CD4-positive, alpha-beta T cell (primary cell): ENCODE measurements around the gene XYLT1. TPM values are rescaled to one million over a fixed set of nuclear protein-coding genes. Genes with fewer than 3 reads are reported as not detected.

Source experiments
- ATAC-seq: fragments of 200-7000 bp; cut with Tn5 transposase; one replicate; pipeline ENCODE4 v1.10.0; 2022; ENCODE audit warnings: mild to moderate bottlenecking; ENCODE audit not compliant: poor library complexity
- CTCF ChIA-PET: fragments of 350-600 bp; sonication (Branson Sonifier 250); formaldehyde crosslinking; loops from one replicate; lab custom pipeline; 2021; ENCODE audit warnings: antibody characterized with exemption, inconsistent platforms; lab: Charles Lee
- POLR2A ChIA-PET: fragments of 350-600 bp; sonication (Branson Sonifier 250); formaldehyde crosslinking; loops from one replicate; lab custom pipeline; 2021; ENCODE audit warnings: antibody characterized with exemption, inconsistent platforms; lab: Charles Lee
- DNase-seq, 14 experiments: peaks; one replicate each; pipeline ENCODE4 v3.0.0-alpha.2; 2013 to 2020; ENCODE audit warnings: mixed read lengths in 2 of 14
- H3K27ac ChIP-seq, 2 donors: one replicate each; pipeline versions ENCODE4 v1.5.1 to v1.7.0; 2013; ENCODE audit warnings: low read length in 2 of 2, low read depth in 1 of 2, mild to moderate bottlenecking in 1 of 2
- H3K27me3 ChIP-seq, 2 experiments: 1 replicate in 1 of 2; 2 replicates in 1 of 2; pipeline versions ENCODE4 v1.6.1 to v1.7.0; 2013; ENCODE audit warnings: low read length in 2 of 2, control low read depth in 1 of 2, mild to moderate bottlenecking in 1 of 2, moderate library complexity in 1 of 2; ENCODE audit not compliant: insufficient read depth in 2 of 2, control insufficient read depth in 1 of 2
- H3K36me3 ChIP-seq: one replicate; pipeline ENCODE4 v1.6.1; 2013; ENCODE audit warnings: low read length, control low read depth; ENCODE audit not compliant: insufficient read depth
- H3K4me1 ChIP-seq: one replicate; pipeline ENCODE4 v1.6.1; 2013; ENCODE audit warnings: low read length, control low read depth; ENCODE audit not compliant: insufficient read depth
- H3K4me3 ChIP-seq: one replicate; pipeline ENCODE4 v1.5.1; 2013; ENCODE audit warnings: mild to moderate bottlenecking, low read length, moderate library complexity
- H3K9me3 ChIP-seq, 2 experiments: 1 replicate in 1 of 2; 2 replicates in 1 of 2; pipeline versions ENCODE4 v1.6.1 to v1.7.0; 2013; ENCODE audit warnings: low read length in 2 of 2, mild to moderate bottlenecking in 2 of 2, control low read depth in 1 of 2, moderate library complexity in 1 of 2; ENCODE audit not compliant: control insufficient read depth in 1 of 2, insufficient read depth in 1 of 2
- H3K27ac Mint-ChIP-seq: one replicate; pipeline ENCODE4 v1.8.0; 2020; ENCODE audit warnings: mixed read lengths
- H3K27me3 Mint-ChIP-seq: one replicate; pipeline ENCODE4 v1.8.0; 2021; ENCODE audit warnings: mixed read lengths
- H3K36me3 Mint-ChIP-seq: one replicate; pipeline ENCODE4 v1.8.0; 2021; ENCODE audit warnings: low read depth, mixed read lengths
- H3K4me1 Mint-ChIP-seq: one replicate; pipeline ENCODE4 v1.8.0; 2021; ENCODE audit warnings: low read depth, mixed read lengths
- H3K4me3 Mint-ChIP-seq: one replicate; pipeline ENCODE4 v1.8.0; 2020; ENCODE audit warnings: mild to moderate bottlenecking, mixed read lengths
- H3K9me3 Mint-ChIP-seq: one replicate; pipeline ENCODE4 v1.8.0; 2020; ENCODE audit warnings: mixed read lengths
- CTCF ChIP-seq: fragments of 200-600 bp; IDR thresholded peaks from one replicate; pipeline ENCODE4 v1.8.0; 2022; ENCODE audit warnings: antibody characterized with exemption, mild to moderate bottlenecking
- intact Hi-C, 2 experiments: fragments of 100-400 bp; cut with DNase I in 1 of 2; cut with micrococcal nuclease in 1 of 2; formaldehyde crosslinking; loops; one replicate each; pipeline versions ENCODE4 v1.15.1 to v1.9.0; 2023 to 2025; cut with DNase I, micrococcal nuclease
- total RNA-seq, 174 experiments: library from RNA in 2 of 174; stranded (reverse) in 2 of 174; gene quantifications; one replicate each; pipeline ENCODE4 v1.2.3 and lab custom pipeline; 2021 to 2026

The XYLT1 gene
- total RNA-seq, 2 experiments from 2014 or later = 26.0 to 27.1 TPM

- Histone ChIP-seq H3K4me1 (peaks cover 91% of the 10 kb centered on the region), H3K36me3 (no peaks in the 10 kb centered on the region), H3K9me3 (no peaks in the 10 kb centered on the region), H3K4me3 (peak overlapping the region; percentile 8), H3K27me3 (no peaks in the 10 kb centered on the region), H3K27ac (peak overlapping the region; percentile 89 to 92)
- ATAC-seq (peak; percentile 82), DNase-seq (peak in 13 of 14 experiments; percentile 37 to 92 (median 54))
- TF ChIP-seq CTCF = no peak
- Mint-ChIP-seq H3K36me3 (peaks cover 4% of the 10 kb centered on the region), H3K4me3 (peak overlapping the region; percentile 40), H3K9me3 (no peaks in the 10 kb centered on the region), H3K27ac (peak overlapping the region; percentile 93), H3K4me1 (peaks cover 99% of the 10 kb centered on the region), H3K27me3 (no peaks in the 10 kb centered on the region)
- ChIA-PET CTCF (interaction anchor here (0.9 to 1.7 kb wide), 3 partner anchors 19 to 171 kb away, joined by 3 to 4 read pairs (median 3); no protein-coding TSS in a partner anchor), POLR2A (interaction anchor here (0.5 to 3.2 kb wide), 15 partner anchors 13 to 1437 kb away, joined by 3 to 16 read pairs (median 3); partner anchors contain the start of gene ARL6IP1)
- intact Hi-C loops = loop anchor here (1.0 to 5.0 kb wide), 3 partner anchors 33 to 351 kb away; no protein-coding TSS in a partner anchor
Measured at GRCh38 chr16:17364319-17365210, 106.2 kb downstream of the XYLT1 start.

GRCh38 chr16:17362946-17363345 lies 107.8 kb downstream of the XYLT1 start:
- no peaks in the 10 kb centered on the region for H3K9me3 Mint-ChIP-seq
- H3K36me3 Mint-ChIP-seq = no peaks in the 10 kb centered on the region
- no peak overlapping the region for H3K4me3 Mint-ChIP-seq

More at GRCh38 chr16:17362946-17363345, 107.8 kb downstream of the XYLT1 start:
- DNase-seq (no peak), ATAC-seq (no peak)
- ChIA-PET POLR2A (interaction anchor here (1.9 to 3.2 kb wide), 2 partner anchors 20 to 106 kb away, joined by 6 to 16 read pairs; no protein-coding TSS in a partner anchor), CTCF (no interaction called here)
- Histone ChIP-seq H3K4me1 (peaks cover 91% of the 10 kb centered on the region), H3K4me3 (no peak overlapping the region), H3K27ac (peak overlapping the region; percentile 89 to 92), H3K9me3 (no peaks in the 10 kb centered on the region), H3K36me3 (no peaks in the 10 kb centered on the region), H3K27me3 (no peaks in the 10 kb centered on the region)
- H3K4me1 Mint-ChIP-seq = peaks cover 98% of the 10 kb centered on the region
- H3K27me3 Mint-ChIP-seq = no peaks in the 10 kb centered on the region
- TF ChIP-seq CTCF = no peak
- H3K27ac Mint-ChIP-seq = peak overlapping the region; percentile 93
- intact Hi-C loops = loop anchor here in 1 of 2 experiments (5.0 kb wide), 1 partner anchor 34 kb away; no protein-coding TSS in a partner anchor
